GM13977 (cell line): ENCODE measurements around the gene NETO2.
"Not testable (repeated sequence)": the region's sequence is repeated elsewhere in the genome, so short reads cannot be mapped to it uniquely, and the experiment has no call there.

Experiments
- DNase-seq: peaks from one replicate; pipeline ENCODE4 v3.0.0; 2012; ENCODE audit warnings: low spot score
- in situ Hi-C: fragments of 300-500 bp; cut with MboI; formaldehyde crosslinking; loops from one replicate; pipeline ENCODE4 v1.12.0; 2022; ENCODE audit warnings: low sequenced_read_pairs, low pct_unique_long_range_greater_than_20kb, mixed read lengths, inconsistent platforms; ENCODE audit not compliant: unreplicated experiment
- TF ChIP-seq, protein P1 (sequence below): IDR thresholded peaks from 2 replicates; pipeline ENCODE4 v1.5.1; 2012; ENCODE audit warnings: mild to moderate bottlenecking, control low read depth; ENCODE audit not compliant: insufficient read depth; ENCODE audit errors: extremely low read depth, missing control alignments

Gene NETO2, protein sequence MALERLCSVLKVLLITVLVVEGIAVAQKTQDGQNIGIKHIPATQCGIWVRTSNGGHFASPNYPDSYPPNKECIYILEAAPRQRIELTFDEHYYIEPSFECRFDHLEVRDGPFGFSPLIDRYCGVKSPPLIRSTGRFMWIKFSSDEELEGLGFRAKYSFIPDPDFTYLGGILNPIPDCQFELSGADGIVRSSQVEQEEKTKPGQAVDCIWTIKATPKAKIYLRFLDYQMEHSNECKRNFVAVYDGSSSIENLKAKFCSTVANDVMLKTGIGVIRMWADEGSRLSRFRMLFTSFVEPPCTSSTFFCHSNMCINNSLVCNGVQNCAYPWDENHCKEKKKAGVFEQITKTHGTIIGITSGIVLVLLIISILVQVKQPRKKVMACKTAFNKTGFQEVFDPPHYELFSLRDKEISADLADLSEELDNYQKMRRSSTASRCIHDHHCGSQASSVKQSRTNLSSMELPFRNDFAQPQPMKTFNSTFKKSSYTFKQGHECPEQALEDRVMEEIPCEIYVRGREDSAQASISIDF

DNA sequence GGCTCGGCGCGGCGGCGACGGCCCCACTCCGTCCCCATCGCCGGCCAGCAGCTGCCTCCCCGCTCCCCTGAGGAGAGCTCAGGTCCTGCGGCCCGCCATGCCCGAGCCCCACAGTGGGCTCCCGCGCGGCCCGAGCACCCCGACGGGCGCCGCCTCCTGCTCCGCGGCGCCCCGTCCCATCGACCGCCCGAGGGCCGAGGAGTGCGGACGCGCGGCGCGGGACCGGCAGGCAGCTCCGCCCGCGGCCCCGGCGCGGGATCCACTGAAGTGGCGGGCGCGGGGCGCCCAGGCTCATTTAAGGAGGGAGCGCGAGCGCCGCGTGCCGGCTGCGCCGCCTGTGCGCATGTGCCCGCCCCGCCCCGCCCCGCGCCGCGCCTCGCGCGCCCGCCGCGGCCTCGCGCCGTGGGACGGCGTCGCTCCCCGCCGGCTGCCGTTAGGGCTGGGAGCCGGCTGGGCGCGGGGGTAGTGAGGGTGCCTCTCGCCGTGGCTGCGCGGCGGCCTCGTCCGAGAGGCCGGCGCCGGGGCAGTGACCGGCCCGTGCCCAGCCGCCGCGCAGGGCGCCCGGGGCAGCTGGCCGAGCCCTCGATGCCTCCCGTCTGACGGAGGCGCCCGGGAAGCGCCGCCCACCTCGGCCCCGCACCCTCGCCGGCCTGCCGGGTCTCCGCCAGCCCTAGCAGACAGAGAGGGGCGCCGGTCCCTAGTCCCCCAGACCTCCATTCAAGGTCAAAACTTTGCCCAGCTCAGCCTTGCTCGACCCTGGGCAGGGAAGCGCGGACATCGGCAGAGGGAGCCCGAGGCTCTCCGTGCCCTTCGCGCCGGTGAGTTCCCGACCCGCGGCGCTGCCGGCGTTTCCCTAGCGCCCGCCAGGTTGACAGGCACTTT is at the start of gene NETO2:
Gene NETO2 (minus strand): TSS at position 269 of the 882 bp plus-strand sequence. CDS start 333 bp downstream, outside the sequence.
- peak; percentile 88 for DNase-seq
- in situ Hi-C loops = loop anchor here (10.0 kb wide), 1 partner anchor 1011 kb away; the partner anchor contains the start of gene ABCC12
- TF ChIP-seq, protein P1, sequence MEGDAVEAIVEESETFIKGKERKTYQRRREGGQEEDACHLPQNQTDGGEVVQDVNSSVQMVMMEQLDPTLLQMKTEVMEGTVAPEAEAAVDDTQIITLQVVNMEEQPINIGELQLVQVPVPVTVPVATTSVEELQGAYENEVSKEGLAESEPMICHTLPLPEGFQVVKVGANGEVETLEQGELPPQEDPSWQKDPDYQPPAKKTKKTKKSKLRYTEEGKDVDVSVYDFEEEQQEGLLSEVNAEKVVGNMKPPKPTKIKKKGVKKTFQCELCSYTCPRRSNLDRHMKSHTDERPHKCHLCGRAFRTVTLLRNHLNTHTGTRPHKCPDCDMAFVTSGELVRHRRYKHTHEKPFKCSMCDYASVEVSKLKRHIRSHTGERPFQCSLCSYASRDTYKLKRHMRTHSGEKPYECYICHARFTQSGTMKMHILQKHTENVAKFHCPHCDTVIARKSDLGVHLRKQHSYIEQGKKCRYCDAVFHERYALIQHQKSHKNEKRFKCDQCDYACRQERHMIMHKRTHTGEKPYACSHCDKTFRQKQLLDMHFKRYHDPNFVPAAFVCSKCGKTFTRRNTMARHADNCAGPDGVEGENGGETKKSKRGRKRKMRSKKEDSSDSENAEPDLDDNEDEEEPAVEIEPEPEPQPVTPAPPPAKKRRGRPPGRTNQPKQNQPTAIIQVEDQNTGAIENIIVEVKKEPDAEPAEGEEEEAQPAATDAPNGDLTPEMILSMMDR = peak; percentile 89

DNA sequence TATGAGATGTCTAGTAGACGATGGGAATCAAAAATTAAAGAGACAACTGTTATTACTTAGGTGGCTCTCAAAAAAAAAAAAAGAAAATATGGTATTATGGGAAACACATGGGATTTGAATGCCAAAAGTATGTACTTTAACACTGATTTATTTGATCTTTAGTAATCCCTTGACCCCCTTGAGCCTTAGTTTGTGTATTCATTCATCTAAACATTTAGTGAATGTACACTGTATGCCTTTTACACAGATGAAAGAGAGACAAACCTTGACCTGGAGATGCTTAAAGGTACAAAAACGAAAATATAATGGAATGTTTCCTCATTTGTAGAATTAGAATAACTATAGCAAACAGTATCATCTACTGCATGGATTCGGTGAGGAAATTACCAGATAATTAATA is 38.6 kb upstream of the NETO2 start:
- TF ChIP-seq, protein P1 = no peak
- DNase-seq = no peak
- in situ Hi-C loops = no loop called here

DNA sequence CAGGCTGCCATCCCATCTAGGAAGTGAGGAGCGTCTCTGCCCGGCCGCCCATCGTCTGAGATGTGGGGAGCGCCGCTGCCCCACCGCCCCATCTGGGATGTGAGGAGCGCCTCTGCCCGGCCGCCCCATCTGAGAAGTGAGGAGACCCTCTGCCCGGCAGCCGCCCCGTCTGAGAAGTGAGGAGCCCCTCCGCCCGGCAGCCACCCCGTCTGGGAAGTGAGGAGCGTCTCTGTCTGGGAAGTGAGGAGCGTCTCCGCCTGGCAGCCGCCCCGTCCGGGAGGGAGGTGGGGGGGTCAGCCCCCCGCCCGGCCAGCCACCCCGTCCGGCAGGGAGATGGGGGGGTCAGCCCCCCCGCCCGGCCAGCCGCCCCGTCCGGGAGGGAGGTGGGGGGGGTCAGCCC is 37.3 kb upstream of the NETO2 start:
- in situ Hi-C loops, DNase-seq: not testable (repeated sequence)

DNA sequence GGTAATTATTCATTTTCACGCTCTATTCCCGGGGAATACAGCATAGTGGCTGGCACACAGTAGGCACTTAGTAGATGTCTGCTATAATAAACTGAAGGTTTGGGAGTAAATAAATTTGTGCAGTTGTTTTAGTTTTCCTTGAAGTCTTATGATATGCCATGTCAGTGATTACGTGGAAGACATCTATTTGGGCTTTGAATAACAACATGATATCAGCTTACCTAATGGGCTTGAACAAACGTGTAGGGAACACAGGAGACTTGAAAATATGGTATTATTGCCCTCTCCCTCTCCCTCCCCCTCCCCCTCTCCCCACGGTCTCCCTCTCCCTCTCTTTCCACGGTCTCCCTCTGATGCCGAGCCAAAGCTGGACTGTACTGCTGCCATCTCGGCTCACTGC is 36.3 kb upstream of the NETO2 start:
- DNase-seq = no peak
- in situ Hi-C loops = no loop called here
- TF ChIP-seq, protein P1 = no peak

DNA sequence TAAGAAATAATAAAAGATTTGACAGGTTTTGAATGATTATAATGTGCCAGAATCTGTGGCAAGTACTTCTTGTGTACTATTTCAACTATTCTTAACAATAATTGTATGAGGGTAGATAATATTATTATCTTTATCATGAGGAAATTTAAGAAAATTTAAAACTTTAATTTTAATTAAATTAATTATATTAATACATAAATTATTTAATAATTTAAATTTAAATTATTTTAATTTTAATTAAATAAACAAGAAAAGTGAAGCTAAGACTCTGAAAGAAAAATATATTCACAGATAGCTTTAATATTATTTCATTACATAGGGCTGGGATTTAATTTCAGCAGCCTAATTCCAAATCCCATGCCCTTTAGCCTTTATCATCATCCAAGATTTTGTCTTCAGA is 31.4 kb upstream of the NETO2 start:
- no peak for DNase-seq
- in situ Hi-C loops = no loop called here
- TF ChIP-seq, protein P1 = no peak

DNA sequence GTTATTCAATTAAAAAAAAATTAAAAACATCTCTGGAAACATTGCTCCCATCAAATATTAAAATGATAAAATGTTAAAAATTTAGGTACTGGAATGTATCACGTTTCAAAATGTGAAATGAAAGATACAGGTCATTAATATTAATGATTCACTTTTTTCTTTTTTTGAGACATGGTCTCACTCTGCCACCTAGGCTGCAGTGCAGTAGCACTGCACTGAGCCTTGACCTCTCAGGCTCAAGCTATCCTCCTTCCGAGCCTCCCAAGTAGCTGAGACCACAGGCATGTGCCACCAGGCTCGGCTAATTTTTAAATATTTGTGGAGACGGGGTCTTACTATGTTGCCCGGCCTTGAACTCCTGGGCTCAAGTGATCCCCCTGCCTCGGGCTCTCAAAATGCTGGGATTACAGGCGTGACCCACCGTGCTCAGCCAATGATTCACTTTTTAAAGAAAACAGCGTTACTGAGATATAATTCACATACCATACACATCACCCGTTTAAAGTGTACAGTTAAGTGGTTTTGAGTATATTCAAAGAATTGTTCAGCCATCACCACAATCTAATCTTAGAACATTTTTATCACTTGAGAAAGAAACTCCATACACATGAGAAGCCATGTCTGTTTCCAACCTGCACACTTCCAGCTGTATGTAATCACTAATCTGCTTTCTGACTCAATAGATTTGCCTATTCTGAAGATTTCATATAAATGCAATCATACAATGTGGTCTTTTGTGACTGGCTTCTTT is 19.1 kb upstream of the NETO2 start:
- in situ Hi-C loops = no loop called here
- TF ChIP-seq, protein P1 = no peak
- no peak for DNase-seq
